GM18505 (cell line): ENCODE results near the gene ASB16.

Experiments used
- ATAC-seq: cut with Tn5 transposase; IDR thresholded peaks from one replicate; pipeline ENCODE4 v1.9.1; 2021; ENCODE audit not compliant: unreplicated experiment
- POLR2A ChIP-seq: IDR thresholded peaks from 4 replicates; pipeline ENCODE4 v1.6.1; 2011; ENCODE audit warnings: borderline replicate concordance; ENCODE audit not compliant: insufficient read depth, insufficient read length; ENCODE audit errors: extremely low read depth

ASB16 gene

GRCh38 chr17:44203731-44204440, 33.4 kb downstream of the ASB16 start:
- TF ChIP-seq POLR2A = no peak
- ATAC-seq = no peak

DNA sequence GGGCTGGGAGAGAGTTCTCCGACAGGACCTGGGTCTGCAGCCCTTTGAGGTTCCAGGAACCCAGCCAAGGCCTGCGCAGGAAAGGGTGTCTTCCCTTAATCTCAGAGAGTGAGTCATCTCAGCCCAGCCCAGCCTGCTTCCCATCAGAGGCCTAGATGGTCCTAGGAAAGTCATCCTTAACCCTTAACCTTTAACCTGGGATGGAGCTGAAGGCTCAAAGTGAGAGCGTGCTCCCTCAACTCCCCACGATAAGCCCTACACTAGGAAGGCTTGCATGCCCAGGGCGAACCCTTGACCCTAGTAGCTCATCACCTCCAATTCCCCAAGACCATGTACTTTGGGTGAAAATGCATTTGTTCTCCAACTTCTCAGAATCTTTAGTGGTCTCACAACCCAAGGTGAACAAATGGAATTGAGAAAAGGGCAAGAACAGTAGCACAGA, 34.0 kb downstream of the ASB16 start:
- no peak for TF ChIP-seq POLR2A
- ATAC-seq = no peak

DNA sequence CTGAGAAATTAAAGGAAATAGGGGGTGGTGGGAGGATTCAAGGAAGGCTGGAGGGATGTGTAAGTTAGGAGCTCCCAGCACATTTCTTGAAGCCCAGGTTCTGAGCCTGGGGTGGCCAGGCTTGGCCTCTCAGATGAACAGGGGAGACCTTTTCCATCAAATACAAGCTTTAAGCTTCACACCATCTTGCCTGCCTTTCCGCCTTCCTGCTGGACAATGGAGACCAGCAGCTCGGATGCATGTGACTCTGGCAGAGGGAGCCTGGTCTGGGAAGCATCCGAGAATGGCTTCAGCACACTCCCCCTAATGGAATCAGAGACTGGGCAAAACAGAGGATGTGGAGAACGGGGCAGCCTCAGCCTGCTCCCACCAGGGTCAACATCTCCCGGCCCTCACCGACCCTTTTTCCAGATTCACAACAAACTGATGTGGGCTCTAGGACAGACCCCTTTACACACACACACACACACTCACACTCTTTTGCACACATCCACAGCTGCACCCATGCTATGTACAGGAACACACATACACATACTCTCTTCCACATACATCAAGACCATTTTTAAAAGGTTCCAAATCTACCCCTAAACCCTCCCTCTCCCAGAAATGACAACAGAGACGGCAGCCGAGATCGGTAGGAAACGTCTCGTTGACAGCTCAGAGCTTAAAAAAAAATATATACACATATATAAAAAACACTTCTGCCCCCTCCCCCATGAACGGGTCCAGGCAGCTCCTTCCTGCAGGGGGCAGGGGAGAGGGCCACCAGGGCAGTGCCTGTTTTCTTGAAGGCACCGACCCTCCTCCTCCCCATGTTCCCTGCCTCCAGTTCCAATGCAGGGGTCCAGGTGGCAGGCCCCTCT, 35.7 kb downstream of the ASB16 start:
- no peak for ATAC-seq
- TF ChIP-seq POLR2A = no peak

GRCh38 chr17:44206825-44207155, 36.3 kb downstream of the ASB16 start:
- no peak for TF ChIP-seq POLR2A
- no peak for ATAC-seq

DNA sequence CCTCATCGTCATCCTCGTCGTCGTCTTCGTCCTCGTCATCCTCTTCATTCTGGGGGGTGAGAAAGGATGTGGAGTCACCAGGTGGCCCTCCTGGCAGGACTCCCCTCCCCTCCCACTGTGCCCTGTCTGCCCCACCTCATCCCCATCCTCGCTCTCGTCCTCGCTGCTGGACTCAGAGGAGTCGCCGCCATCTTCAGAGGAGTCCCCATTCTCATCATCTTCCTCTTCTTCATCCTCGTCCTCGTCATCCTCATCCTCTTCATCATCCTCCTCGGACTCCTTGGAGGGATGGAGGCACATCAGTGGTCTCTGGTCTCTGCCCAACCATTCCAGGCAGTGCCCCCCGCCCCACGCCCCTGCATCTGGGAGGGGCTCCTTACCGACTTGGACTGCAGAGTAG, 36.8 kb downstream of the ASB16 start:
- no peak for ATAC-seq
- TF ChIP-seq POLR2A = no peak

GRCh38 chr17:44207743-44208142, 37.2 kb downstream of the ASB16 start:
- no peak for TF ChIP-seq POLR2A
- no peak for ATAC-seq

DNA sequence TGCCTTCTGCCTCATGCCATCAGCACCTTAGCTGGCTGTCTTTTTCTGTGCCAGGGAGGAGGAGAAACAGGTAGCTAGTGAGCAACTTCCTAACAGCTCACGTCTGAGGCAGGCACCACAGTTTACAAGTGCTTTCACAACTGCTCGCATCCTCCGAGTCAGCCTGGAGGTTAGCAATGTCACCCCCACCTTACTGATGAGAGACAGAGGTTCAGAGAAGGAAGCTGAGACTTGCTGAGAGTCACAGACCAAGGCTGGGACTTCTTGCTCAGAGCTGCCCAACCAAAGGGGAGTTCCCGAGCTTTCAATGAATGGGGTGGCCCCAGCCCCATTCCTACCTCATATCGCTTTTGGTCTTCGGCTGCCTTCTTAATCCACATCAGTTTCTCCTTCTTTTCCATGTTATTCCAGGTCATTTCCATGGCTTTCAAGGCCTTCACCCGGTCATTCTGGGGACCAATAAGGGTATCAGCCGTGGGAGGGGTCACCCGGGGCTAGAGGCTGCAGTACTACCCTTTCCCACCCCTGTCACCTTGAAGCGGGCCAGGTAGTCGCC, 39.4 kb downstream of the ASB16 start:
- ATAC-seq = peak; percentile 13
- TF ChIP-seq POLR2A = no peak

GRCh38 chr17:44210342-44211192, 40.1 kb downstream of the ASB16 start:
- ATAC-seq = peak; percentile 70

GRCh38 chr17:44211281-44212265, 41.1 kb downstream of the ASB16 start:
- TF ChIP-seq POLR2A = no peak
- ATAC-seq = no peak

More at GRCh38 chr17:44210342-44211192, 40.1 kb downstream of the ASB16 start:
- no peak for TF ChIP-seq POLR2A

DNA sequence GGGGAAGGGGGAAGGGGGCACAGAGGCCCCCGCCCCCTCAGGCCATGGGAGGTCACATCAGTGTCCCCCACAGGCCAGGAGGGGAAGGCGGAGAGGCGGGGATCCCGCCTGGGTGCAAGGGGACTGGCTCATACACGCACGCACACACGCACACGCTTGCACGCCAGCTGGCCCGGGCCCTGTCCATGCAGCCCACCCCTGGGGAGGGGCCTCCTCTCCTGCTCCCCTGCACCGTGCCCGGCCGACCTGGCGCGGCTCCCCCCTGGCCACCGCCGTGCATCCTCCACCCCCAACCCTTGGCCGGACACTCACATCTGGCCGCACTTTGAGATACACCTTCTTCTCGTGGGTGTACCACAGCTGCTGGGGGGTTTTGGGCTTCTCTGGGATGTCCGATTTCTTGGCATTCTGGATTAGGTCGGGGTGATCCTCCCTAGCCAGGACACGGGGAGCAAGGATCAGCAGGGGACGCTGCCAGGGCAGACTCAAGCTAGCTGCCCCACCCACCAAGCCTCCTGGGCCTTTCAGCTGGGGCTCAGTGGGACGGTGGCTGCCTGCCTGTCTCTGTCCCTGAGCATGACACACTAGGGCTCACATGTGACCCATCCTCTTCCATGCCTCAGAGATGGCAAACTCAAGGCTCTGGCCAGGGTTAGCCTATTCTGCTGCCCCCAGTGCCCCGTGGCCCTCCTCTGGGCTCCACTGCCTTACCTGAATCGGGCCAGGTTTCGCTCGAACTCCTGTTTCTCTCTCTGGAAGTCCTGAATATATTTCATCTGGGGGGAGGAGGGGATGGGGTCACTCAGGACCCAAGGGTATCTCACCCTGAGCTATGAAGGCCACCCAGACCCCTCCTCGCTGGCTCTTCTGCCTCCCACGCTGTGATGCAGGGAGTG, 42.3 kb downstream of the ASB16 start:
- ATAC-seq = no peak
- peak; percentile 23 for TF ChIP-seq POLR2A

GRCh38 chr17:44213403-44214229, 43.1 kb downstream of the ASB16 start:
- ATAC-seq = no peak
- TF ChIP-seq POLR2A = peak; percentile 47

GRCh38 chr17:44214230-44214494, 43.7 kb downstream of the ASB16 start:
- no peak for TF ChIP-seq POLR2A
- ATAC-seq = no peak
